Common myeloid progenitor, CD34-positive (primary cell): ENCODE data around the gene OTOG.

Experiments
- CTCF ChIA-PET: fragments of 350-600 bp; sonication (Branson Sonifier 250); formaldehyde crosslinking; loops from one replicate; lab custom pipeline; 2021; ENCODE audit warnings: antibody characterized with exemption; lab: Charles Lee
- POLR2A ChIA-PET: fragments of 350-600 bp; sonication (Branson Sonifier 250); formaldehyde crosslinking; loops from one replicate; lab custom pipeline; 2021; ENCODE audit warnings: antibody characterized with exemption; lab: Charles Lee
- DNase-seq, 3 donors: peaks; one replicate each; pipeline versions ENCODE4 v3.0.0 to v3.0.0-alpha.2; 2013
- H3K27ac ChIP-seq, 2 experiments: 1 replicate in 1 of 2; 2 replicates in 1 of 2; pipeline ENCODE4 v1.7.0; 2013; ENCODE audit warnings: inconsistent platforms in 2 of 2, low read length in 2 of 2, mild to moderate bottlenecking in 2 of 2, low read depth in 1 of 2, moderate library complexity in 1 of 2; ENCODE audit not compliant: severe bottlenecking in 2 of 2, insufficient read depth in 1 of 2, poor library complexity in 1 of 2
- H3K27me3 ChIP-seq, 5 experiments: replicated peaks in 2 of 5; 1 replicate in 3 of 5; 2 replicates in 2 of 5; pipeline versions ENCODE4 v1.6.1 to v1.7.0; 2013; ENCODE audit warnings: low read length in 4 of 5, mild to moderate bottlenecking in 2 of 5, moderate library complexity in 2 of 5, inconsistent platforms in 1 of 5; ENCODE audit not compliant: insufficient read depth in 5 of 5, control insufficient read depth in 4 of 5
- H3K36me3 ChIP-seq, 4 experiments: 1 replicate in 2 of 4; 2 replicates in 2 of 4; pipeline versions ENCODE4 v1.6.1 to v1.7.0; 2013; ENCODE audit warnings: low read length in 3 of 4, control low read depth in 1 of 4, mild to moderate bottlenecking in 1 of 4; ENCODE audit not compliant: control insufficient read depth in 4 of 4, insufficient read depth in 4 of 4
- H3K4me1 ChIP-seq, 4 experiments: 1 replicate in 3 of 4; 2 replicates in 1 of 4; pipeline versions ENCODE4 v1.6.1 to v1.7.1; 2013; ENCODE audit warnings: low read length in 3 of 4, mild to moderate bottlenecking in 3 of 4, control low read depth in 1 of 4, inconsistent platforms in 1 of 4, moderate library complexity in 1 of 4; ENCODE audit not compliant: control insufficient read depth in 4 of 4, insufficient read depth in 4 of 4; ENCODE audit errors: control extremely low read depth in 1 of 4
- H3K4me3 ChIP-seq, 7 experiments: 1 replicate in 4 of 7; 2 replicates in 3 of 7; pipeline versions ENCODE4 v1.5.1 to v1.7.0; 2013; ENCODE audit warnings: mild to moderate bottlenecking in 7 of 7, low read length in 6 of 7, moderate library complexity in 6 of 7, inconsistent platforms in 2 of 7, low read depth in 2 of 7, control low read depth in 1 of 7; ENCODE audit not compliant: insufficient read depth in 4 of 7, control insufficient read depth in 1 of 7; ENCODE audit errors: extremely low read depth in 1 of 7
- H3K9me3 ChIP-seq, 5 experiments: 1 replicate in 4 of 5; 2 replicates in 1 of 5; pipeline versions ENCODE4 v1.6.1 to v1.7.1; 2013; ENCODE audit warnings: low read length in 4 of 5, mild to moderate bottlenecking in 2 of 5, inconsistent platforms in 1 of 5, low read depth in 1 of 5, moderate library complexity in 1 of 5; ENCODE audit not compliant: control insufficient read depth in 4 of 5, insufficient read depth in 2 of 5; ENCODE audit errors: control extremely low read depth in 1 of 5
- WGBS: methylation state at CpG from one replicate; pipeline ENCODE4 v1.1.5; 2013; ENCODE audit not compliant: insufficient coverage; 5-methylcytosine and 5-hydroxymethylcytosine counted together

The OTOG gene

GRCh38 chr11:17646451-17647145 is 99.5 kb downstream of the OTOG start:
- no peaks in the 10 kb centered on the region for H3K4me1 ChIP-seq
- H3K9me3 ChIP-seq, result peaks cover 0 to 12% (median 7%) of the 10 kb centered on the region in 5 experiments
- no peak for DNase-seq
- H3K36me3 ChIP-seq, result no peaks in the 10 kb centered on the region
- H3K27ac ChIP-seq, result no peak overlapping the region
- WGBS, result 82% methylated on average over 8 of the region's 8 CpGs
- peaks cover 0 to 43% (median 17%) of the 10 kb centered on the region in 5 experiments for H3K27me3 ChIP-seq
- ChIA-PET CTCF (no interaction called here), POLR2A (no interaction called here)
- H3K4me3 ChIP-seq, result no peak overlapping the region

- Histone ChIP-seq H3K9me3 (peaks cover 0 to 16% (median 7%) of the 10 kb centered on the region in 5 experiments), H3K27ac (no peak overlapping the region), H3K4me3 (no peak overlapping the region), H3K27me3 (peaks cover 0 to 54% (median 19%) of the 10 kb centered on the region in 5 experiments), H3K4me1 (no peaks in the 10 kb centered on the region), H3K36me3 (no peaks in the 10 kb centered on the region)
- 88% methylated on average over 4 of the region's 4 CpGs for WGBS
- CTCF ChIA-PET, result no interaction called here
- no peak for DNase-seq
- POLR2A ChIA-PET, result no interaction called here
Measured at GRCh38 chr11:17648528-17648927, 101.5 kb downstream of the OTOG start.

GRCh38 chr11:17649261-17649660 is 102.2 kb downstream of the OTOG start:
- DNase-seq, result no peak
- Histone ChIP-seq H3K4me1 (no peaks in the 10 kb centered on the region), H3K4me3 (no peak overlapping the region), H3K27ac (no peak overlapping the region), H3K9me3 (peaks cover 0 to 16% (median 7%) of the 10 kb centered on the region in 5 experiments), H3K27me3 (peaks cover 0 to 56% (median 19%) of the 10 kb centered on the region in 5 experiments), H3K36me3 (no peaks in the 10 kb centered on the region)
- POLR2A ChIA-PET, result no interaction called here
- 67% methylated on average over 5 of the region's 6 CpGs for WGBS
- CTCF ChIA-PET, result no interaction called here

GRCh38 chr11:17649696-17650095 is 102.6 kb downstream of the OTOG start:
- Histone ChIP-seq H3K9me3 (peaks cover 0 to 16% (median 7%) of the 10 kb centered on the region in 5 experiments), H3K4me3 (no peak overlapping the region), H3K36me3 (no peaks in the 10 kb centered on the region), H3K27me3 (peaks cover 0 to 55% (median 19%) of the 10 kb centered on the region in 5 experiments), H3K27ac (no peak overlapping the region), H3K4me1 (no peaks in the 10 kb centered on the region)
- ChIA-PET POLR2A (no interaction called here), CTCF (no interaction called here)
- no peak for DNase-seq
- WGBS, result 56% methylated on average over 3 of the region's 4 CpGs

GRCh38 chr11:17650127-17650911 is 103.3 kb downstream of the OTOG start:
- peaks cover 0 to 19% (median 7%) of the 10 kb centered on the region in 5 experiments for H3K9me3 ChIP-seq
- WGBS, result 18% methylated on average over 10 of the region's 12 CpGs
- ChIA-PET CTCF (no interaction called here), POLR2A (no interaction called here)
- no peaks in the 10 kb centered on the region for H3K36me3 ChIP-seq
- H3K4me3 ChIP-seq, result no peak overlapping the region
- H3K27me3 ChIP-seq, result peaks cover 0 to 54% (median 19%) of the 10 kb centered on the region in 5 experiments
- no peaks in the 10 kb centered on the region for H3K4me1 ChIP-seq
- no peak for DNase-seq
- H3K27ac ChIP-seq, result no peak overlapping the region

GRCh38 chr11:17651061-17651460 is 104.0 kb downstream of the OTOG start:
- peaks cover 0 to 26% (median 9%) of the 10 kb centered on the region in 5 experiments for H3K9me3 ChIP-seq

GRCh38 chr11:17651681-17652080 is 104.6 kb downstream of the OTOG start:
- ChIA-PET CTCF (interaction anchor here (1.7 kb wide), 1 partner anchor 11 kb away, joined by 4 read pairs; no protein-coding TSS in a partner anchor), POLR2A (no interaction called here)
- Histone ChIP-seq H3K36me3 (no peaks in the 10 kb centered on the region), H3K27me3 (peaks cover 0 to 54% (median 19%) of the 10 kb centered on the region in 5 experiments), H3K4me1 (no peaks in the 10 kb centered on the region), H3K27ac (no peak overlapping the region), H3K9me3 (peaks cover 0 to 29% (median 10%) of the 10 kb centered on the region in 5 experiments), H3K4me3 (no peak overlapping the region)
- WGBS, result 86% methylated on average over 1 of the region's 5 CpGs
- DNase-seq, result no peak

More at GRCh38 chr11:17651061-17651460, 104.0 kb downstream of the OTOG start:
- Histone ChIP-seq H3K27ac (no peak overlapping the region), H3K27me3 (peaks cover 0 to 54% (median 19%) of the 10 kb centered on the region in 5 experiments), H3K4me1 (no peaks in the 10 kb centered on the region), H3K36me3 (no peaks in the 10 kb centered on the region), H3K4me3 (no peak overlapping the region)
- WGBS, result 75% methylated on average over 6 of the region's 6 CpGs
- ChIA-PET CTCF (no interaction called here), POLR2A (no interaction called here)
- no peak for DNase-seq
